DOHH2 (cell line): Measurements from ENCODE around the gene VANGL2.

Source experiments
- CTCF ChIP-seq: fragments of 200-600 bp; sonication (generic); IDR thresholded peaks from one replicate; pipeline ENCODE4 v1.5.1; 2014; ENCODE audit warnings: antibody characterized with exemption, mild to moderate bottlenecking, low read depth, low read length; ENCODE audit not compliant: poor library complexity, severe bottlenecking
- EZH2phosphoT487 ChIP-seq: fragments of 200-600 bp; sonication (generic); IDR thresholded peaks from 2 replicates; pipeline ENCODE4 v1.6.1; 2017; ENCODE audit warnings: borderline replicate concordance, mild to moderate bottlenecking, antibody characterized with exemption, low read length, moderate library complexity, mixed read lengths

GRCh38 chr1:160438317-160438918 is 38.1 kb downstream of the VANGL2 start:
- TF ChIP-seq CTCF = no peak
- no peak for TF ChIP-seq EZH2phosphoT487
